CD14-positive monocyte (primary cell): ENCODE measurements around the gene VTI1A. TPM values are rescaled to one million over a fixed set of nuclear protein-coding genes. Genes with fewer than 3 reads are reported as not detected.

Experiments used
- DNase-seq, 3 donors: peaks; one replicate each; pipeline ENCODE4 v3.0.0-alpha.2; 2011 to 2022
- H2AFZ ChIP-seq: 2 replicates; pipeline ENCODE4 v1.6.0; 2012; ENCODE audit warnings: mild to moderate bottlenecking, low read depth, low read length, inconsistent platforms; ENCODE audit not compliant: insufficient read depth, poor library complexity, severe bottlenecking
- H3K27ac ChIP-seq, 2 donors: 1 replicate in 1 of 2; 2 replicates in 1 of 2; pipeline ENCODE4 v1.5.1; 2012 to 2013; ENCODE audit warnings: low read length in 2 of 2, control low read depth in 1 of 2, inconsistent platforms in 1 of 2, low read depth in 1 of 2, mild to moderate bottlenecking in 1 of 2
- H3K27me3 ChIP-seq, 2 donors: one replicate each; pipeline versions ENCODE4 v1.6.0 to v1.6.1; 2011 to 2013; ENCODE audit warnings: low read length in 2 of 2; ENCODE audit not compliant: control insufficient read depth in 2 of 2, insufficient read depth in 2 of 2
- H3K36me3 ChIP-seq, 2 donors: replicated peaks in 1 of 2; 1 replicate in 1 of 2; 2 replicates in 1 of 2; pipeline versions ENCODE4 v1.5.1 to v1.6.1; 2012 to 2013; ENCODE audit warnings: low read length in 2 of 2, control low read depth in 1 of 2, inconsistent platforms in 1 of 2, mild to moderate bottlenecking in 1 of 2; ENCODE audit not compliant: insufficient read depth in 2 of 2, control insufficient read depth in 1 of 2
- H3K4me1 ChIP-seq, 2 donors: 1 replicate in 1 of 2; 2 replicates in 1 of 2; pipeline versions ENCODE4 v1.5.1 to v1.6.1; 2012 to 2013; ENCODE audit warnings: low read length in 2 of 2, control low read depth in 1 of 2, inconsistent platforms in 1 of 2, mild to moderate bottlenecking in 1 of 2, moderate library complexity in 1 of 2; ENCODE audit not compliant: insufficient read depth in 2 of 2, control insufficient read depth in 1 of 2
- H3K4me2 ChIP-seq: replicated peaks from 2 replicates; pipeline ENCODE3; 2012; ENCODE audit warnings: low read length, moderate library complexity, mild to moderate bottlenecking; ENCODE audit not compliant: poor library complexity, severe bottlenecking; ENCODE audit errors: extremely low read depth
- H3K4me3 ChIP-seq, 3 experiments: fragments of 200-600 bp in 1 of 3; sonication (generic) in 1 of 3; replicated peaks in 1 of 3; 1 replicate in 2 of 3; 2 replicates in 1 of 3; pipeline ENCODE4 v1.5.1; 2011 to 2013; ENCODE audit warnings: low read length in 3 of 3, mild to moderate bottlenecking in 3 of 3, control low read depth in 2 of 3, low read depth in 2 of 3, inconsistent platforms in 1 of 3, moderate library complexity in 1 of 3
- H3K79me2 ChIP-seq: 2 replicates; pipeline ENCODE4 v1.6.0; 2012; ENCODE audit warnings: mild to moderate bottlenecking, control low read depth, inconsistent platforms, low read length, moderate library complexity; ENCODE audit not compliant: insufficient read depth
- H3K9ac ChIP-seq: 2 replicates; pipeline ENCODE4 v1.6.0; 2017; ENCODE audit warnings: low read length, mild to moderate bottlenecking; ENCODE audit not compliant: insufficient read depth, poor library complexity, severe bottlenecking
- H3K9me3 ChIP-seq, 2 donors: replicated peaks in 1 of 2; 1 replicate in 1 of 2; 2 replicates in 1 of 2; pipeline versions ENCODE4 v1.5.1 to v1.6.1; 2012 to 2013; ENCODE audit warnings: low read length in 2 of 2, control low read depth in 1 of 2; ENCODE audit not compliant: control insufficient read depth in 1 of 2, insufficient read depth in 1 of 2
- H4K20me1 ChIP-seq: 2 replicates; pipeline ENCODE4 v1.6.0; 2012; ENCODE audit warnings: mild to moderate bottlenecking, low read length, control low read depth, moderate library complexity; ENCODE audit not compliant: insufficient read depth
- H3K27ac Mint-ChIP-seq, 7 donors: one replicate each; pipeline ENCODE4 v1.8.0; 2020; ENCODE audit warnings: mild to moderate bottlenecking in 7 of 7, mixed read lengths in 7 of 7, moderate library complexity in 6 of 7, inconsistent platforms in 2 of 7
- H3K27me3 Mint-ChIP-seq, 3 donors: one replicate each; pipeline ENCODE4 v1.8.0; 2021 to 2022; ENCODE audit warnings: low read depth in 3 of 3, mild to moderate bottlenecking in 3 of 3, mixed read lengths in 3 of 3, moderate library complexity in 3 of 3, inconsistent platforms in 1 of 3
- H3K36me3 Mint-ChIP-seq, 2 donors: one replicate each; pipeline ENCODE4 v1.8.0; 2020; ENCODE audit warnings: mixed read lengths in 2 of 2, inconsistent platforms in 1 of 2, mild to moderate bottlenecking in 1 of 2
- H3K4me1 Mint-ChIP-seq: one replicate; pipeline ENCODE4 v1.8.0; 2020; ENCODE audit warnings: mild to moderate bottlenecking, mixed read lengths
- H3K4me3 Mint-ChIP-seq, 2 donors: one replicate each; pipeline ENCODE4 v1.8.0; 2020; ENCODE audit warnings: mild to moderate bottlenecking in 2 of 2, mixed read lengths in 2 of 2, moderate library complexity in 1 of 2
- H3K9me3 Mint-ChIP-seq, 7 donors: one replicate each; pipeline ENCODE4 v1.8.0; 2020 to 2022; ENCODE audit warnings: mixed read lengths in 7 of 7, mild to moderate bottlenecking in 6 of 7, moderate library complexity in 6 of 7, inconsistent platforms in 2 of 7
- CTCF ChIP-seq: fragments of 200-600 bp; IDR thresholded peaks from one replicate; pipeline ENCODE4 v1.8.0; 2022; ENCODE audit warnings: antibody characterized with exemption, mild to moderate bottlenecking
- WGBS: methylation state at CpG from one replicate; pipeline ENCODE4 v1.1.5; 2013; ENCODE audit warnings: missing lambda C conversion rate; ENCODE audit not compliant: insufficient coverage; 5-methylcytosine and 5-hydroxymethylcytosine counted together
- intact Hi-C, 2 donors: fragments of 100-400 bp; cut with micrococcal nuclease; formaldehyde crosslinking; loops; one replicate each; pipeline versions ENCODE4 v1.15.0 to v1.15.1; 2023
- polyA plus RNA-seq, 3 donors: library from polyadenylated mRNA; depleted of rRNA in 1 of 3; unstranded in 2 of 3; stranded (reverse) in 1 of 3; fragments of 300-500 nt in 2 of 3; fragments of >200 nt in 1 of 3; fragmentation: Illumina TruSeq in 2 of 3; gene quantifications; 1 replicate in 2 of 3; 2 replicates in 1 of 3; pipeline ENCODE4 v1.2.3, GENCODE V29; 2012 to 2021

VTI1A gene
- polyA plus RNA-seq, 3 donors: 23.6 to 25.4 (median 24.1) TPM

DNA sequence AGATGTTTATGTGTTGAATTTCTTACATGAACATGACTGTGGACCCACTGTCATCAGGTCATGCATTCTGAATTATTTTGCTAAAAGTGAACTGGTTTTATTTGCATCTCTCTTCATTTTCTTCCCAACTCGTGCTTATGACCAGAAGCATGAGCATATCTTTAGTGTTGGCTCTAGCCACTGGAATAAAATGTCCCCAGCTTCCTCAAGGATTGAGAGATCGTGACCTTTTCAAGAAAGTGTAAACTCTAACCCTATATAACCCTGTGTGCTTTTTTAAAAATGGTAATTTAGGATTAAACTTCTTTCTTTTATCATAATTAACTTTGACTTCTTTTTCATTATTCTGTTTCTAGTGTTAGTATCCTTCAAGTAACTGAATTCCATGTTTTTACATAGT lies 55.5 kb downstream of the VTI1A start:
- H3K4me1 ChIP-seq: no peaks in the 10 kb centered on the region
- no peak overlapping the region for H3K27ac Mint-ChIP-seq

DNA sequence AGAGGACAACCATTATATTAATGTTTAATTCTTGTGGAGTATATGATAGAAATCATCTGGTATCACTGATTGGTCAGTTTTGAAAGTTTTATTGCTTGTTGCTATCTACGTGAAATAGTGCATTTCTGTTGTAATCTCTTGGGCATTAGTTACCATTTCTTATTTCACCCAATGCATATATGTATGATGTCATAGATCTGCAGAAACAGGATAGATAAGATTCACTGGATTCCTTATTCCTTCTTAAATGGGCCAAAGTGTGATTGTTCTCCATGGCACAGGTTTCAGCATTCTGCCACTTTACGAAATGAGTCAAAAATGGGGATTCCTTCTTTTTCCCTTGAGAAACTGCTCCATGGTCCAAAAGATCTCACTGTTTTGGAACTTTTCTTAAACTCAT lies 56.6 kb downstream of the VTI1A start:
- Histone ChIP-seq H3K9me3 (no peaks in the 10 kb centered on the region), H3K27me3 (no peaks in the 10 kb centered on the region), H3K4me1 (no peaks in the 10 kb centered on the region), H4K20me1 (peaks cover 26% of the 10 kb centered on the region), H2AFZ (no peak overlapping the region), H3K4me3 (no peak overlapping the region), H3K27ac (no peak overlapping the region), H3K9ac (no peak overlapping the region), H3K79me2 (no peaks in the 10 kb centered on the region), H3K4me2 (no peak overlapping the region), H3K36me3 (peaks cover 0 to 5% of the 10 kb centered on the region in 2 donors)
- WGBS: 100% methylated on average over 1 of the region's 2 CpGs
- TF ChIP-seq CTCF: no peak
- peaks cover 10 to 13% of the 10 kb centered on the region in 2 donors for H3K36me3 Mint-ChIP-seq
- no peak overlapping the region for H3K27ac Mint-ChIP-seq
- peaks cover 3% of the 10 kb centered on the region for H3K4me1 Mint-ChIP-seq
- no peak overlapping the region for H3K4me3 Mint-ChIP-seq
- DNase-seq: no peak
- intact Hi-C loops: no loop called here
- H3K27me3 Mint-ChIP-seq: peaks cover 0 to 2% (median 1%) of the 10 kb centered on the region in 3 donors
- no peaks in the 10 kb centered on the region for H3K9me3 Mint-ChIP-seq

More for the DNA sequence above, 55.5 kb downstream of the VTI1A start:
- no peaks in the 10 kb centered on the region for H3K9me3 Mint-ChIP-seq
- no peaks in the 10 kb centered on the region for H3K79me2 ChIP-seq
- intact Hi-C loops: no loop called here
- no CpG with 5 or more reads among the region's 2 CpGs for WGBS
- H3K9ac ChIP-seq: no peak overlapping the region
- H3K4me3 Mint-ChIP-seq: no peak overlapping the region
- H3K36me3 ChIP-seq: peaks cover 0 to 5% of the 10 kb centered on the region in 2 donors
- H3K27me3 Mint-ChIP-seq: peaks cover 0 to 2% (median 1%) of the 10 kb centered on the region in 3 donors
- peaks cover 10 to 13% of the 10 kb centered on the region in 2 donors for H3K36me3 Mint-ChIP-seq
- peaks cover 21% of the 10 kb centered on the region for H4K20me1 ChIP-seq
- H3K4me3 ChIP-seq: no peak overlapping the region
- H3K4me2 ChIP-seq: no peak overlapping the region
- peaks cover 3% of the 10 kb centered on the region for H3K4me1 Mint-ChIP-seq
- no peak overlapping the region for H3K27ac ChIP-seq
- H3K9me3 ChIP-seq: no peaks in the 10 kb centered on the region
- no peaks in the 10 kb centered on the region for H3K27me3 ChIP-seq
- no peak for DNase-seq
- H2AFZ ChIP-seq: no peak overlapping the region
- no peak for TF ChIP-seq CTCF
